HG03175 (cell line): ENCODE measurements around the gene MUC12.
"Not testable (repeated sequence)": the region's sequence is repeated elsewhere in the genome, so short reads cannot be mapped to it uniquely, and the experiment has no call there.

Experiments used
- ATAC-seq: cut with Tn5 transposase; IDR thresholded peaks from one replicate; pipeline ENCODE4 v1.9.1; 2021; ENCODE audit warnings: mild to moderate bottlenecking, moderate library complexity; ENCODE audit not compliant: unreplicated experiment

MUC12 gene

DNA sequence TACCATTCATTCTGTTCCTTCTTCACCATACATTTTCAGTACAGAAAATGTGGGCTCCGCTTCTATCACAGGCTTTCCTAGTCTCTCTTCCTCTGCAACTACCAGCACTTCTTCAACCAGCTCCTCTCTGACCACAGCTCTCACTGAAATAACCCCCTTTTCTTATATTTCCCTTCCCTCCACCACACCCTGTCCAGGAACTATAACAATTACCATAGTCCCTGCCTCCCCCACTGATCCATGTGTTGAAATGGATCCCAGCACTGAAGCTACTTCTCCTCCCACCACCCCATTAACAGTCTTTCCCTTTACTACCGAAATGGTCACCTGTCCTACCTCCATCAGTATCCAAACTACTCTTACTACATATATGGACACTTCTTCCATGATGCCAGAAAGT lies 9.5 kb upstream of the MUC12 start:
- no peak for ATAC-seq

- ATAC-seq = no peak
Observed at GRCh38 chr7:100962537-100962936, 6.8 kb upstream of the MUC12 start.

DNA sequence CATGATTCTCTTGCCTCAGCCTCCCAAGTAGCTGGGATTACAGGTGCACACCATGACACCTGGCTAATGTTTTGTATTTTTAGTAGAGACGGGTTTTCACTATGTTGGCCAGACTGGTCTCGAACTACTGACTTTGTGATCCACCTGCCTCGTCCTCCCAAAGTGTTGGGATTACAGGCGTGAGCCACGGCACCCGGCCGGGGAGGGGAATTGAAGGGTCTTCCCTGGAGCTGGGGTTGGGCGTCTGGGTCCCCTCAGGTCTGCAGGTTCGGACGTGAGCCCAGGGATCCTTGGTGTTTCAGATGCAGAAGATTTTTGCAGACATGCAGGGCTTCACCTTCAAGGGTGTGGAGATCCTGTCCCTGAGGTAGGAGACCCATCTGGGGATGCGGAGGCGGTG lies 6.0 kb upstream of the MUC12 start:
- ATAC-seq = no peak

GRCh38 chr7:100963874-100964273 lies 5.5 kb upstream of the MUC12 start:
- no peak for ATAC-seq

DNA sequence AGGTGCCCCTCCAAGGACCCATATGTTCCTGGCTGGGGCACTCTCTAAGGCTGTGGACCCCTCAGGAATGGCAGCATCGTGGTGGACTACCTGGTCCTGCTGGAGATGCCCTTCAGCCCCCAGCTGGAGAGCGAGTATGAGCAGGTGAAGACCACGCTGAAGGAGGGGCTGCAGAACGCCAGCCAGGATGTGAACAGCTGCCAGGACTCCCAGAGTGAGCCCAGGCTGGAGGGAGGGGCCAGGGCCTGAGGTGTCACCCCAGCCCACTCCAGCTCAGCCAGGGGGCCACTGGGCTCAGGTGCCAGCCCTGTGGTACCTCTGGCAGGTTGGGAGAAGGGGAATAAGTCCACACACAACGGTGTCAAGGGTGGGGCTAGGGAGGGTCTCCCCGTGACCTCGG lies 4.7 kb upstream of the MUC12 start:
- ATAC-seq = no peak

GRCh38 chr7:100965045-100965722 lies 4.2 kb upstream of the MUC12 start:
- no peak for ATAC-seq

- peak; percentile 60 for ATAC-seq
Observed at GRCh38 chr7:100965723-100966541, 3.4 kb upstream of the MUC12 start.

GRCh38 chr7:100966542-100967291 lies 2.6 kb upstream of the MUC12 start:
- ATAC-seq = no peak

DNA sequence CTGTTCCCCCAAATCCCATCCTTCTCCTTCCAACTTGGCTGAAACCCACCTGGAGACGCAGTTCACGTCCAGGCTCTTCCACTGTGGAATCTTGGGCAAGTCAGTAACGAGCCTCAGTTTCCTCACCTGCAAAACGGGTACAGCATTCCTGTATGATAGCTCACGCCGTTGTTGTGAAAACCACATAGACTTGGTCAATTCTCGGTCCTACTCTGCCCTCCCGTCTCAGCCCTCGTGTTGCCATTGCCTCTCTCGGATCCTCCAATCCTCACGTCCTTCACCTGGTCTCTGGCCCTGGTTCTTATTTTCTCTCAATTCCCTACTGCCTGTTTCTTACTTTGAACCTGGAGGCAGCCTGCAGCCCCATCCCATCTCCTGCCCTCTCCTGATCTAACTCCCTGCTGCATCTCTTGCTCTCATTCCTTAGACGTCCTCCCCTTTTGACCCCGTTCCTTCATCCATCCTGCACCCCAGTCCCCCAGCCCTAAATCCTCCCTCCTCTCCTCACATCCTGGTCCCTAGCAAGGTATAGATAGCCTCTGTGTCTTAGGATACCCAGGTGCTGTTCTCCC lies 2.0 kb upstream of the MUC12 start:
- ATAC-seq = no peak

GRCh38 chr7:100968031-100968430 lies 1.3 kb upstream of the MUC12 start:
- ATAC-seq = no peak

- ATAC-seq = no peak
Observed at GRCh38 chr7:100968650-100969049, 715 bp upstream of the MUC12 start.

DNA sequence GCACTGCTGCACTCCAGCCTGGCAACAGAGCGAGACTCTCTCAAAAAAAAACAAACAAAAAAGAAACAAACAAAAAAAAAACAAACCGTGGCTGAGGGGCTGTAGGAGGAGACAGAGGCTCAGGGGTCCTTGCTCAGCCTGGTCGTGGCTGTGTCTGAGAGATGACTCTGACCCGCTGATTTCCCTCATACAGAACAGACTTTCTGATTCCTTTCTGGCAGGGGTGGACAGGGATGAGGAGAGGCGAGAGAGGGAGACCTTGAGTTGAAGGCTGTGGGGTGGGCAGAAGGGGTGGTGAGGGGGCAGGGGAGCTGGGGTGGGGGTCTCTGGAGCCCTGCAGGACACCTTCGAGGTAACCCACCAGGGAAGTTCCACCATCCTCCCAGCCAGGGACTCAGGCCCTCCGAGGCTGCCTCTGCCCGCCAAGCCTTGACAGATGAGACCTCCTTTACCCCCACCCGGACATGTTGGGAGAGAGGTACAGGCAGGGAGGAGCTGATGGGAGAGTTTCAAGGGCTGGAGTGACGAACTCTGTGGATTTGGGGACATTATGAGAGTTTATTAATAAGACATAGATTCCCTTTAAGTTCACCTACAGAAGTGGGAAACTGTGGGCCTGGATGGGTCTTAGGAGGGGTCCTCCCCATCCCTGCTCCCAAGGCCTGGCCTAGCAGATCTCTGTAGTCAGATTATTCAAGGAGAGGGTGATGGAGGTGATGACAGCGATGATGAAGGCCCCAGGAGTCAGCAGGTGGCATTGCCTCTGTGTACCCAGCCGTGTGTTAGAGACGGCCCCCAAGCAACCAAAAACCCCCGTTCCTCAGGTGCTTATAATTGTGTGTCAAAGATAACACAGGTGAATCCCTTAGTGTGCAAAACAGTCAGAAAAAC lies 2.0 kb downstream of the MUC12 start:
- no peak for ATAC-seq

- no peak for ATAC-seq
Observed at GRCh38 chr7:100972002-100972347, 2.6 kb downstream of the MUC12 start.

- no peak for ATAC-seq
Observed at GRCh38 chr7:100974021-100974420, 4.7 kb downstream of the MUC12 start.

GRCh38 chr7:100975371-100975821 lies 6.0 kb downstream of the MUC12 start:
- no peak for ATAC-seq

DNA sequence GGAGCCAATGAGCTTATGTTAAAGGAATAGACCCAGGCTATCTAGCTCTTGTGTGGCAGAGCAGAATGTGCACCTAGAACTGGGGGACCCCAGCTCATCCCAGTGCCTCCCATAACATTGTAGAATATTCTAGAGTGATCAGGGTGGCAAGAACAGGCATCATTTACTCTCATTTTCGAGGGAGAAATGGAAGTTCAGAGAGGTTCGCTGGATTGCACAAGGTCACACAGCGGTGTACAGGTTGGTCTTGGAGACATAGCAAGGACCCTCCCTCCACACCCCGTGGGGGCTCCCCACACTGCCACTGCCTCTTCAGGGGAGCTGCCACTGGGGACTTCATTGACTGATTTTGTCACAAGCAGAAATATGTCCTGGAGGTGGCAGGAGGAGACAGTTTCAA lies 8.9 kb downstream of the MUC12 start:
- no peak for ATAC-seq

GRCh38 chr7:100983451-100984187 lies 14.3 kb downstream of the MUC12 start:
- ATAC-seq = no peak

DNA sequence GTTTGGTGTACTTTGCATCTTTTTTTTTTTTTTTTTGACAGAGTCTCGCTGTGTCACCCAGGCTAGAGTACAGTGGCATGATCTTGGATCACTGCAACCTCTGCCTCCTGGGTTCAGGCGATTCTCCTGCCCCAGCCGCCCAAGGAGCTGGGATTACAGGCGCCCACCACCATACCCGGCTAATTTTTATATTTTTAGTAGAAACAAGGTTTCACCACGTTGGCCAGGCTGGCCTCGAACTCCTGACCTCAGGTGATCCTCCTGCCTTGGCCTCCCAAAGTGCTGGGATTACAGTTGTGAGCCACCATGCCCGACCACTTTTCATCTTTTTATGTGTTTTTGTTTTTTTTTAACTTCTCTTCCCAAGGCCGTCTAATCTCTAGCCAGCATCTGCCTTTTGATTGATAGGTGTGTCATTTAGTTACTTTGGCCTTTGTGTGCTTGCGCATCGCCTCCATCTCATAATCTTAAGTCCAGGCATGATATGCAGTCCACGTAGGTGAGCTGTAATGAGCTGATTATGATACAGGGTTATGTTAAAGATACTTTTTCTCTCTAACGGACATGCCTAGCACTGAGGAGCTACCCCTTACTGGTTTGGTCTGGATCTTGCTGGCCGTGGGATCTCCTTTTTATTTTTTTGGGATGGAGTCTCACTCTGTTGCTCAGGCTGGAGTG lies 15.0 kb downstream of the MUC12 start:
- ATAC-seq = not testable (repeated sequence)
